MCF 10A (cell line): ENCODE results near the gene TFDP1. TPM values are rescaled to one million over a fixed set of nuclear protein-coding genes. Genes with fewer than 3 reads are reported as not detected.

Experiments used
- BruUV-seq: library from RNA; stranded (reverse); fragments of 400-500 nt; replicated peaks from 2 replicates; lab custom pipeline; 2021; lab: Mats Ljungman, UMichigan
- CTCF ChIA-PET: fragments of 300-600 bp; sonication (Branson Sonifier 250); formaldehyde crosslinking; extraction: SDS; loops from one replicate; lab custom pipeline; 2021; ENCODE audit warnings: antibody characterized with exemption, inconsistent platforms; lab: Yijun Ruan, JAX
- POLR2A ChIA-PET: fragments of 300-600, 350-650 bp; sonication (Branson Sonifier 250); formaldehyde crosslinking; extraction: SDS; loops from one replicate; lab custom pipeline; 2020; ENCODE audit warnings: antibody characterized with exemption, inconsistent platforms; lab: Yijun Ruan, JAX
- DNase-seq: peaks from one replicate; pipeline ENCODE4 v3.0.0-alpha.2; 2018; ENCODE audit not compliant: unreplicated experiment
- H3K27ac Mint-ChIP-seq: one replicate; pipeline ENCODE4 v1.8.0; 2022; ENCODE audit warnings: mild to moderate bottlenecking, low read depth, mixed read lengths; ENCODE audit not compliant: unreplicated experiment
- H3K27me3 Mint-ChIP-seq: one replicate; pipeline ENCODE4 v1.8.0; 2022; ENCODE audit warnings: mixed read lengths; ENCODE audit not compliant: insufficient read depth, unreplicated experiment
- H3K36me3 Mint-ChIP-seq: one replicate; pipeline ENCODE4 v1.8.0; 2022; ENCODE audit warnings: mild to moderate bottlenecking, moderate library complexity, mixed read lengths; ENCODE audit not compliant: insufficient read depth, unreplicated experiment
- H3K4me1 Mint-ChIP-seq: one replicate; pipeline ENCODE4 v1.8.0; 2022; ENCODE audit warnings: mixed read lengths; ENCODE audit not compliant: insufficient read depth, unreplicated experiment
- H3K4me3 Mint-ChIP-seq: one replicate; pipeline ENCODE4 v1.8.0; 2022; ENCODE audit warnings: mild to moderate bottlenecking, moderate library complexity, mixed read lengths; ENCODE audit not compliant: unreplicated experiment
- H3K9me3 Mint-ChIP-seq: one replicate; pipeline ENCODE4 v1.8.0; 2022; ENCODE audit warnings: mixed read lengths; ENCODE audit not compliant: unreplicated experiment
- intact Hi-C: fragments of 100-400 bp; cut with micrococcal nuclease; formaldehyde crosslinking; loops from 2 replicates; pipeline ENCODE4 v1.14.1; 2022
- total RNA-seq: library from RNA; stranded (reverse); gene quantifications from 2 replicates; pipeline ENCODE4 v1.2.3, GENCODE V29; 2022
- TF ChIP-seq, protein P1 (sequence below): fragments of 200-600 bp; IDR thresholded peaks from one replicate; pipeline ENCODE4 v1.8.0; 2022; ENCODE audit warnings: antibody characterized with exemption, mild to moderate bottlenecking; ENCODE audit not compliant: unreplicated experiment

Gene TFDP1
- total RNA-seq, 1 experiment from 2014 or later: 100 TPM

DNA sequence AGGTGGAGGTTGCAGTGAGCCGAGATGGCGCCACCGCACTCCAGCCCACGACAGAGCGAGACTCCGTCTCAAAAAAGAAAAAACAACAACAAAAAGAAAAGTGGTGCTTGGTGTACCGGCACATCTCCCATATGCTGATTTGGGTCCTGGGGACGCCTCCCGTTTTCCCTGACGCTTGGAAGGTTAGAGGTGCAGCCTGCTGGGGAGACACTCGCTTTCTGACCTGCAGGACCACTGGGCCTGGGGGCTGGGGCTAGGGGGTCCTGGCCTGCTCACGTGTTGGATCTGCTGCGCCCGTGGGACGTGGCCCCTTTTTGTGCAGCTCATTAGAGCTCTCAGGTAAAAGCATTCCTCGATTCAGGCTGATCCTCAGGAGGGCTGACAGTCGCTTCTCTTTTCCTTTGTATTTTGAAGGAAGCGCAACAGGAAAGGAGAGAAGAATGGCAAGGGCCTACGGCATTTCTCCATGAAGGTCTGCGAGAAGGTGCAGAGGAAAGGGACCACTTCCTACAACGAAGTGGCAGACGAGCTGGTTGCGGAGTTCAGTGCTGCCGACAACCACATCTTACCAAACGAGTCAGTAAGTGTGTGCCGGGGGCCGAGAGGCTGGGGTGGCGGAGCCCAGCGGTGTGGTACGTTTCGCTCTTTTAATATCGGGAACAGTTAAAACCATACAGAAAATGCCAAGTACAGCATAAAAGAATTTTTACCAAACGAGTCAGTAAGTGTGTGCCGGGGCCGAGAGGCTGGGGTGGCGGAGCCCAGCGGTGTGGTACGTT, 48.3 kb downstream of the TFDP1 start:
- no peak for DNase-seq
- H3K4me1 Mint-ChIP-seq: no peaks in the 10 kb centered on the region
- no peaks in the 10 kb centered on the region for H3K9me3 Mint-ChIP-seq
- TF ChIP-seq, protein P1, sequence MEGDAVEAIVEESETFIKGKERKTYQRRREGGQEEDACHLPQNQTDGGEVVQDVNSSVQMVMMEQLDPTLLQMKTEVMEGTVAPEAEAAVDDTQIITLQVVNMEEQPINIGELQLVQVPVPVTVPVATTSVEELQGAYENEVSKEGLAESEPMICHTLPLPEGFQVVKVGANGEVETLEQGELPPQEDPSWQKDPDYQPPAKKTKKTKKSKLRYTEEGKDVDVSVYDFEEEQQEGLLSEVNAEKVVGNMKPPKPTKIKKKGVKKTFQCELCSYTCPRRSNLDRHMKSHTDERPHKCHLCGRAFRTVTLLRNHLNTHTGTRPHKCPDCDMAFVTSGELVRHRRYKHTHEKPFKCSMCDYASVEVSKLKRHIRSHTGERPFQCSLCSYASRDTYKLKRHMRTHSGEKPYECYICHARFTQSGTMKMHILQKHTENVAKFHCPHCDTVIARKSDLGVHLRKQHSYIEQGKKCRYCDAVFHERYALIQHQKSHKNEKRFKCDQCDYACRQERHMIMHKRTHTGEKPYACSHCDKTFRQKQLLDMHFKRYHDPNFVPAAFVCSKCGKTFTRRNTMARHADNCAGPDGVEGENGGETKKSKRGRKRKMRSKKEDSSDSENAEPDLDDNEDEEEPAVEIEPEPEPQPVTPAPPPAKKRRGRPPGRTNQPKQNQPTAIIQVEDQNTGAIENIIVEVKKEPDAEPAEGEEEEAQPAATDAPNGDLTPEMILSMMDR: no peak
- no peak overlapping the region for H3K27ac Mint-ChIP-seq
- no peak overlapping the region for H3K4me3 Mint-ChIP-seq
- H3K36me3 Mint-ChIP-seq: peaks cover 67% of the 10 kb centered on the region
- ChIA-PET POLR2A (no interaction called here), CTCF (interaction anchor here (0.6 kb wide), 1 partner anchor 1575 kb away, joined by 3 read pairs; no protein-coding TSS in a partner anchor)
- no TSS peak for BruUV-seq
- no peaks in the 10 kb centered on the region for H3K27me3 Mint-ChIP-seq
- intact Hi-C loops: no loop called here

DNA sequence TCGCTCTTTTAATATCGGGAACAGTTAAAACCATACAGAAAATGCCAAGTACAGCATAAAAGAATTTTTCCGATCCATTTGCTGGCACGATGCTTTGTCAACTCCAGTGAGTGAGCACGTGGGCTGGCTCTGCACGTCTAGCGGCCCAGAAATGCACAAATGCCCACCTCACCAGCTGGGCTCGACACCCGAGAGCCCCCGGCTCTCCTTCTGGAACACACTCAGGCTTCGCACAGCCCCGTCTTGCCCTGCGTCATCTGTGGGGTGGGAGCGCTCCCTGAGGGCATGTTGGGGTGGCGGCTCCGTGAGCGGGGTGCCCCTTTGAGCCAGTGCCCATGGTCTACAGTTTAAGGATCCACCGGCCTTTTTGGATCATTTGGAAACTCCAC, 48.9 kb downstream of the TFDP1 start:
- POLR2A ChIA-PET: no interaction called here
- no peaks in the 10 kb centered on the region for H3K9me3 Mint-ChIP-seq
- H3K27ac Mint-ChIP-seq: no peak overlapping the region
- TF ChIP-seq, protein P1: no peak
- H3K27me3 Mint-ChIP-seq: no peaks in the 10 kb centered on the region
- H3K36me3 Mint-ChIP-seq: peaks cover 72% of the 10 kb centered on the region
- CTCF ChIA-PET: no interaction called here
- BruUV-seq: no TSS peak
- H3K4me3 Mint-ChIP-seq: no peak overlapping the region
- H3K4me1 Mint-ChIP-seq: no peaks in the 10 kb centered on the region
- intact Hi-C loops: no loop called here
- no peak for DNase-seq

DNA sequence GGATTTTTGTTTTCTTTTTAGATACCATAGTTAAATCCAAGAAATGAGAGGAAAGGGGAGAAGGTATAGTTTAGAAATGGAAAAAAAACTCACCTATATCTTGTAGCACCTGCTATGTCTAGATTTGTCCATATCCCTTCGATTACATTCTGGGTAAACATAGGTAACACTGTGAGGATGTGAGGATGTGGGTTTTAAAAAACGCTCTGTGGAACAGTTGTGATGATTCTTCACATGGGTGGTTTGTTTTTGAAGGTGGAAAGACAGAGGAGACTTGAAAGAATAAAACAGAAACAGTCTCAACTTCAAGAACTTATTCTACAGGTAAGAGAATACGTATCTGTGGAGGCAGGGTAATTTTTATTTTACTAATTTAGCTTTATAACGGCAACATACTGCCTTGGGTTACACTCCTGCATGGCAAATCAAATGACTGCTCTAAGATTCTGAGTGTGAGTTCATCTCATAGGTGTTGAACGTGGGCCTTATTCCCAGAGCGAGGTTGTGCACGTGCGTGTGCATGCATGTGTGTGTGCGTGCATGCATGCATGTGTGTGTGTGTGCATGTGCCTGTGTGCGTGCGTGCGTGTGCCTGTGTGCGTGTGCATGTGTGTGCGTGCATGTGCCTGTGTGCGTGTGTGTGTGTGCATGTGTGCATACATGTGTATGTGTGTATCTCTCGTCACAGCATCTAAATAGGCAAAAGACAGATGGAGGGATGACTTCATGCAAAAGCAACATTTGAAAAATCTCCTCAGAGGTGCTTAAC, 49.9 kb downstream of the TFDP1 start:
- Mint-ChIP-seq H3K27ac (no peak overlapping the region), H3K27me3 (no peaks in the 10 kb centered on the region), H3K36me3 (peaks cover 73% of the 10 kb centered on the region), H3K4me1 (no peaks in the 10 kb centered on the region), H3K4me3 (no peak overlapping the region), H3K9me3 (no peaks in the 10 kb centered on the region)
- ChIA-PET POLR2A (interaction anchor here (0.6 kb wide), 1 partner anchor 140 kb away, joined by 3 read pairs; no protein-coding TSS in a partner anchor), CTCF (no interaction called here)
- no peak for DNase-seq
- intact Hi-C loops: no loop called here
- TF ChIP-seq, protein P1: no peak
- no TSS peak for BruUV-seq

DNA sequence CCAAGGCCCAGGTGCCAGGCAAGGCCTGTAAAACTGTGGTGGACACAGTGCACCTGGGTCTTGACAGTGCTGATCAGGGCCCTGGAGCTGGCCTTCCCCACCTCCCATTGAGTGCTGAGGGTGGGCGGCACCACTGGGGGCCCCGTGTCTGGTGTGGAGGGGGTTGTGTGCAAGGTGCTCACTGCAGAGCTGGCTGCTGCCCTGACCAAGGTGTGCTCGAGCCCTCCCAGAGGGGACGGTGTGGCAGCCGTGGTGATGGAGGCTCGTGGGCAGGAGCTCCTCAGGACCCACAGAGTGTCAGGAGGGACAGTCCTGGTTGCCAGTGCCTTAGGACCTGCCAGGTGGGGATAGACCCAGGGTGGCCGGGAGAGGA, 50.5 kb downstream of the TFDP1 start:
- POLR2A ChIA-PET: interaction anchor here (0.6 kb wide), 1 partner anchor 139 kb away, joined by 3 read pairs; no protein-coding TSS in a partner anchor
- Mint-ChIP-seq H3K4me3 (no peak overlapping the region), H3K9me3 (no peaks in the 10 kb centered on the region), H3K27me3 (no peaks in the 10 kb centered on the region), H3K4me1 (no peaks in the 10 kb centered on the region), H3K27ac (no peak overlapping the region), H3K36me3 (peaks cover 75% of the 10 kb centered on the region)
- DNase-seq: no peak
- BruUV-seq: no TSS peak
- intact Hi-C loops: no loop called here
- TF ChIP-seq, protein P1: no peak
- CTCF ChIA-PET: no interaction called here
